ENCODE data around the gene KCNN1.

Gene KCNN1

GRCh38 chr19:17965370-17966128, 1.4 kb upstream of the KCNN1 start:
- Histone ChIP-seq H3K36me3 (ENCODE audit: insufficient read depth, low read length) (no peaks in the 10 kb centered on the region), H3K4me1 (ENCODE audit: insufficient read depth, low read length, poor library complexity, severe bottlenecking) (peaks cover 5% of the 10 kb centered on the region), H3K27me3 (ENCODE audit: insufficient read depth, low read length, poor library complexity, severe bottlenecking) (no peaks in the 10 kb centered on the region), H3F3A (ENCODE audit: low read depth) (no peaks in the 10 kb centered on the region), H3K4me2 (ENCODE audit: low read depth, low read length, poor library complexity, severe bottlenecking) (no peak overlapping the region), H3K9me2 (replicated peaks; ENCODE audit: low read depth, low read length) (no peaks in the 10 kb centered on the region), H2AFZ (ENCODE audit: low read length) (no peak overlapping the region), H3K4me3 (ENCODE audit: low read length, poor library complexity, severe bottlenecking) (no peak overlapping the region), H3K9me3 (ENCODE audit: insufficient read depth, low read depth, low read length) (no peaks in the 10 kb centered on the region), H3K79me2 (ENCODE audit: insufficient read depth, low read length) (no peaks in the 10 kb centered on the region), H4K20me1 (ENCODE audit: insufficient read depth, low read length, poor library complexity, severe bottlenecking) (no peaks in the 10 kb centered on the region), H3K9ac (ENCODE audit: low read depth, low read length, poor library complexity, severe bottlenecking) (no peak overlapping the region)
- TF ChIP-seq, protein P1, sequence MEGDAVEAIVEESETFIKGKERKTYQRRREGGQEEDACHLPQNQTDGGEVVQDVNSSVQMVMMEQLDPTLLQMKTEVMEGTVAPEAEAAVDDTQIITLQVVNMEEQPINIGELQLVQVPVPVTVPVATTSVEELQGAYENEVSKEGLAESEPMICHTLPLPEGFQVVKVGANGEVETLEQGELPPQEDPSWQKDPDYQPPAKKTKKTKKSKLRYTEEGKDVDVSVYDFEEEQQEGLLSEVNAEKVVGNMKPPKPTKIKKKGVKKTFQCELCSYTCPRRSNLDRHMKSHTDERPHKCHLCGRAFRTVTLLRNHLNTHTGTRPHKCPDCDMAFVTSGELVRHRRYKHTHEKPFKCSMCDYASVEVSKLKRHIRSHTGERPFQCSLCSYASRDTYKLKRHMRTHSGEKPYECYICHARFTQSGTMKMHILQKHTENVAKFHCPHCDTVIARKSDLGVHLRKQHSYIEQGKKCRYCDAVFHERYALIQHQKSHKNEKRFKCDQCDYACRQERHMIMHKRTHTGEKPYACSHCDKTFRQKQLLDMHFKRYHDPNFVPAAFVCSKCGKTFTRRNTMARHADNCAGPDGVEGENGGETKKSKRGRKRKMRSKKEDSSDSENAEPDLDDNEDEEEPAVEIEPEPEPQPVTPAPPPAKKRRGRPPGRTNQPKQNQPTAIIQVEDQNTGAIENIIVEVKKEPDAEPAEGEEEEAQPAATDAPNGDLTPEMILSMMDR (conservative IDR thresholded peaks at IDR 0.05; ENCODE audit: low read length), result no peak
- TF ChIP-seq EZH2phosphoT487 (IDR thresholded peaks at IDR 0.05; ENCODE audit: borderline replicate concordance), result no peak

DNA sequence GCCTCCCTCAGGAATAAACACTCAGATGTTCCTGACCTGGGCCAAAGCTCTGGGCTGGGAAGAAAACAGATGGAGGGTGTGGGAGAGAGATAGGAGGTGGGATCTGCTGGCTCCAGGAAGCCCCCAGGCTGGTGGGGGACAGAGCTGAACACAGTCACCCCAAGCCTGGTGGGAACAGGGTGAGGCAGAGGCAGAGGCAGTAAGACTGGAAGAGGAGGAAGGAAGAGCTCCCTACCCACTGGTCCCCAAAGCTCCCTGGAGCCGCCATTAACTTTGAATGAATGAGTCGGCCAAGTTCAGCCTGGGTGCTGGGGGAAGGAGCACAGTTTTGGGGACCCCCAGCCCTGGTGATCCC, 801 bp upstream of the KCNN1 start:
- Histone ChIP-seq H3K9ac (ENCODE audit: low read depth, low read length, poor library complexity, severe bottlenecking) (no peak overlapping the region), H3K4me1 (ENCODE audit: insufficient read depth, low read length, poor library complexity, severe bottlenecking) (peaks cover 5% of the 10 kb centered on the region), H2AFZ (ENCODE audit: low read length) (no peak overlapping the region), H3K9me2 (replicated peaks; ENCODE audit: low read depth, low read length) (no peaks in the 10 kb centered on the region), H3K9me3 (ENCODE audit: insufficient read depth, low read depth, low read length) (no peaks in the 10 kb centered on the region), H3K36me3 (ENCODE audit: insufficient read depth, low read length) (no peaks in the 10 kb centered on the region), H3K27me3 (ENCODE audit: insufficient read depth, low read length, poor library complexity, severe bottlenecking) (no peaks in the 10 kb centered on the region), H3K79me2 (ENCODE audit: insufficient read depth, low read length) (no peaks in the 10 kb centered on the region), H3K4me3 (ENCODE audit: low read length, poor library complexity, severe bottlenecking) (no peak overlapping the region), H3F3A (ENCODE audit: low read depth) (no peaks in the 10 kb centered on the region), H4K20me1 (ENCODE audit: insufficient read depth, low read length, poor library complexity, severe bottlenecking) (no peaks in the 10 kb centered on the region), H3K4me2 (ENCODE audit: low read depth, low read length, poor library complexity, severe bottlenecking) (no peak overlapping the region)
- no peak for TF ChIP-seq EZH2phosphoT487 (IDR thresholded peaks at IDR 0.05; ENCODE audit: borderline replicate concordance)
- TF ChIP-seq, protein P1 (conservative IDR thresholded peaks at IDR 0.05; ENCODE audit: low read length), result no peak

DNA sequence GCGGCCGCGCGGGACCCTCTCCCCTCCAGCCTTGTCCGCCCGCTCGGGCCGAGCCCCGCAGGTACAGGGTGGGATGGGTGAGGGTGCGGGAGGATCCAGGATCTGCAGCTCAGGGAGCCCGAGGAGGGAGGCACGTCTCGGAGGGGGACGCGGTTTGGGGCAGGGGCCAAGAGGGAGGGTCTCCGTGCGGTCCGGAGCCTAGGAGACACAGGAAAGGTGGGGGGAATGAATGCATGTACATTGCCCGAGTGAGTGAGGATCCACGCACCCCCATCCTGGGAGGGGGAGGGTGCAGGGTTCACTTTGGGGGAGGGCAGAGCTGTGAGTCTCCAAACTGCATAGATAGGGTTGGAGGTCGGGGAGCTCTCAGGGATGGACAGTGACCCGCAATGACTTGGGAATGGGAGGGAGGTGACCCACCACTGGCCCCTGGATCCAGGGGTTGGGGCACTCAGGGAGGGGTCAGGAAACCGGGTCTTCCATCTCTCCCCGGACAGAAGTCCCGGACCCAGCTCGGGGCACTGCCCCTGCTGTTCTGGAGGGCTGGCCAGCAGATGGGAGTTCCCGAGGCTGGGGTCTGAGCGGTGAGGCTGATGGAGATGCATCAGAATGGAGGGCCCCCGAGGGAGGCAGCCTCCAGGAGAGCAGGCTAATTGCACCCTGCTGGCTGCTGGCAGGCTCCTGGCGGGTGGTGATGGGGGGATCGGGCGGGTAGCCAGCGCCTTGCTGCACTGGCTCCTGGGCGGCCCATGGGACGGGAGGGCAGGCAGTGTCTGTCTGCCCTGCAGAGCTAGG, 547 bp downstream of the KCNN1 start:
- Histone ChIP-seq H3K4me1 (ENCODE audit: insufficient read depth, low read length, poor library complexity, severe bottlenecking) (peaks cover 5% of the 10 kb centered on the region), H3K4me2 (ENCODE audit: low read depth, low read length, poor library complexity, severe bottlenecking) (no peak overlapping the region), H3K27me3 (ENCODE audit: insufficient read depth, low read length, poor library complexity, severe bottlenecking) (no peaks in the 10 kb centered on the region), H3K9ac (ENCODE audit: low read depth, low read length, poor library complexity, severe bottlenecking) (no peak overlapping the region), H3K9me3 (ENCODE audit: insufficient read depth, low read depth, low read length) (no peaks in the 10 kb centered on the region), H3K79me2 (ENCODE audit: insufficient read depth, low read length) (no peaks in the 10 kb centered on the region), H3F3A (ENCODE audit: low read depth) (no peaks in the 10 kb centered on the region), H3K9me2 (replicated peaks; ENCODE audit: low read depth, low read length) (no peaks in the 10 kb centered on the region), H3K4me3 (ENCODE audit: low read length, poor library complexity, severe bottlenecking) (no peak overlapping the region), H2AFZ (ENCODE audit: low read length) (no peak overlapping the region), H3K36me3 (ENCODE audit: insufficient read depth, low read length) (no peaks in the 10 kb centered on the region), H4K20me1 (ENCODE audit: insufficient read depth, low read length, poor library complexity, severe bottlenecking) (no peaks in the 10 kb centered on the region)
- no peak for TF ChIP-seq EZH2phosphoT487 (IDR thresholded peaks at IDR 0.05; ENCODE audit: borderline replicate concordance)
- TF ChIP-seq, protein P1 (conservative IDR thresholded peaks at IDR 0.05; ENCODE audit: low read length), result no peak

Data from Loucy (cell line).